SK-N-SH treated with all-trans-retinoic acid at 6 μM for 48 hours (cell line): ENCODE measurements around the gene ACKR2.

Experiments used
- BACH2 ChIP-seq: fragments of 250-450 bp; sonication (Bioruptor Pico); IDR thresholded peaks from 2 replicates; pipeline ENCODE4 v1.9.0; 2021; ENCODE audit warnings: mild to moderate bottlenecking, borderline replicate concordance
- CSDC2 ChIP-seq: fragments of 250-450 bp; sonication (Bioruptor Pico); IDR thresholded peaks from 2 replicates; pipeline ENCODE4 v1.5.0; 2020; ENCODE audit warnings: mild to moderate bottlenecking, moderate library complexity

GRCh38 chr3:42762046-42762724 is 47.1 kb upstream of the ACKR2 start:
- no peak for TF ChIP-seq BACH2 (CRISPR knock-in tag)
- TF ChIP-seq CSDC2 (CRISPR knock-in tag): no peak
